NAMALWA (cell line): ENCODE measurements around the gene MR1.

ENCODE experiments used
- DNase-seq: peaks from one replicate; pipeline ENCODE4 v3.0.0-alpha.2; 2015; ENCODE audit warnings: low spot score

The MR1 gene

DNA sequence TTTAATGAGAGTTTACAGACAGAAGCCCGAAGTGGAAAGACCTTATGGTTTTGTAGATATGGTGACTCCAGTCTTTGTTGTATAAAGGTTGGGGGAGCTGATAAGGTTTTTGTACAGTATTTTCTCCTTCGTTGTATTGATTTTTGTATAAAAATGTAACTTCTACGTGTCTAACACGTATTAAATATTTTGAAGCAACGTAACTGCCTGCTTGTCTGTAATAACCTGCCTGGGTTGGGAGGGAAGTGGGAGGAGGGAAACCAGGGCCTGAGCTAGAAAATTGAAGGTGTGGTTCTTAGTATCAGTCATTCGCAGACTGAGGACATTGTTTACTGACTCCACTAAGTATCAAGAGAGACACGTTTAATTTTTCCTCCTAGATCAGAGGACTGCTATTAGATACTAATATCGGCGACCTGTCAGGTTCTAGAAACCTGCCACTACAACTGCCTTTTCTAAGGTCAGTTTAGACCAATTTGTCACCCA lies 56.9 kb downstream of the MR1 start:
- DNase-seq = no peak

DNA sequence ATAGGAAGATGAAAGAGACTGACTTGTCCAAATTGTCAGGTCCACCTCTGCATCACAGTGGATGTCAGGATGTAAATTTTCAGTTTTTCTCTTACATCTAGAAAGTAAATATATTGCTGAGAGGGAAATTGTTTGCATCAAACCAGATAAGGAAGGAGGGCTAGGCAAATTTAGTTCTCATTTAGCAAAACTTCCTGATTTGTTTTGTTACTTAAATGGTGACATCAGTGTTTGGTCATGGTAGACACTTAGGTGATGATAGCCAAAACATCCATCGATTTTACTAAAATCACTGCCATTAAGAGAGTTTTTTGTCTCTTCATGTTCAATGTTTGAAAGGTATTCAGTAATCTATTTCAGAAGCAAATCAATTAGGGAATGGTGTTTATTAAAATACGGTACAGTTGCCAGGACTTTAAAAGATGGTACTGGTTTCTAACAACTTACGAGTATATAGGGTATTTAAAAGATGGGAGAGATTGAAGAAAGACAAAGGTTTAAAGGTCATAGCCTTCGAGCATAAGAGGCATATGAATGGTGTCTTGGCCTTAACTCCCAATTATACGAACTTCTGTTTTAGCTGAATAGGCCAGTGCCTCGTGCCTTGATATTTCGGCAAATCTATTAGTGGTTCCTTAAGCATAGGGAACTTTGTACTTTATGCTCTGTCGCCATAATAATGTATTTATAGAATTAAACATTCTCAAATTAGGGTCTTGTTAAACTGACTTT lies 57.7 kb downstream of the MR1 start:
- peak; percentile 24 for DNase-seq

DNA sequence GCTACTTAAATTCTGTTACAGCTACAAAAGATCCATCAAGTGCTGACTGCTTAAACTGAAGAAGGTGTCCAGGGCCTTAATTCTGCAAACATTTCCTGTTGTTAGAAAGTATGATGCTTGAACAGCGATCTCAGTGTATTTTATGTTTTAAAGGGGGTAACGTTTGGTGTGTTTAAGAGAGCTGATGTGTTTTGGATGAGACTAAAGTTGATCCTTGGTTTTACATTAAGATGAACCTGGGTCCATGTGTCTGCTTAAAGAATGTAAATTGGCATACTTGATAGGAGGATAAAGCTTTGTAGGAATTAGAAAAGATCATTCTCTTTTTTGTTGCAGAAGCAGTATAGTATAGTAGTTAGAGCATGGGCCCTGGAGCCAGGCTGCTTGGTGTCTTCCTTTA lies 58.3 kb downstream of the MR1 start:
- no peak for DNase-seq

DNA sequence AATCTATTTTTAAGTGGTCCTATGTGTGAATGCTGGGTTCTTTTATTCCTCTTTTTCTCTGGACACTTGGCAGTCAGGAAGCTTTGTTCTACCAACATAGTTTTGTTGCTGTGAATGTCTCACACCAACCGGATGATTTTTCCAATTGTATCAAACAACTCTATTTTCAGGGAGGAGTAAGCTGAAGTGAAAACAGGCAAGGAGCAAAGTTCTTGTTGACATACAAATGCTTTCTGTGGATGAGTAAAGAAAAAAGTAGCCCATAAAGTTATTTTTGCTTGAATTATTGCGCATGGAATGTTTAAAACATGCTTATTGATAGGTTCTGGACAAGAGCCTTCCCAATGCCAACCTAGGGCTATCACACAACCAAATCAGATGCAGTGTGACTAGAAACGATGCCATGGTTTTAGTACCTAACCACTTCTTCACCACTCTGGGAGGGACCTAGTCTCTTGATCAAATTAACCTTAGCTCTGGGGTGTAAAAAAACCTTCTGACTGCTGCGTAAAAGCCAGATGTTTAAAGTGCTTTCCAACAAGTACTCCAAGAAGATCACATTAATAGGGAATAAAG lies 59.2 kb downstream of the MR1 start:
- DNase-seq = no peak

DNA sequence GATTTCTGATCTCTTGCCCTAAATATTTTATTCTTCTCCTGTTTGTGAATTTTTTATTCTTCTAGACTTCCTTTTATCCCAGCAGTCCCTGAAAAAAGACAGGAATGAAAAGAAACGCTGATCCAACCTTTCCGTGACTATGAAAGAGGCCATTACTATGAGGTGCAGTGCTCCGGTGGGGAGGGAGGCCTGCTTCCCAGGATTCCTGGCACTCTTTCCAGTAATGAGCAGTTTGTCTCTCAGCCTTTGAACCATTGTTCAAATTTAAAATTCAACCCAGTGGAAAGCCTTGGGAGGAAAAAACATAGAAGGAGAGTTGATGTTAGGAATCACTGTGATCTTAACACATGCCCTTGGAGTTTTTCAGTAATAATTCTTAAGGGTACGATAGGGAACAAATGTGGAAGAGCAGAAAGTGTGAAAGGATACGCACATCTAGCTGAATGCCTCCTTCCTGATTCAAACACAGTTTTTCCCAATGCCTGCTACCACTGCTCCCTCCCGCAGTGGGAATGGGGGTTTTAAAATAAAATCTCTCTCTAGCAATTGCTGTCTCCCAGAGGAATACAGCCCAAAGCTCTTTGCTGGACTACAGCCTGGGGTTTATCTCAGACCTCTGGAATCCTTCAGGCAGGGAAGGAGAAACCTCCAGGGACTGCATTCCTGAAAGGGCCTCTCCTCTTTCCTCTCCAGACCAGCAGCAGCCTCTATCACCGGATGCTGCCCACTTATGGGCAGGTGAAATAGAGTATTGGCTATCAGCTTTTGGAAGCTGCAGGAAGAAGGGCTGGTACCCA lies 60.8 kb downstream of the MR1 start:
- DNase-seq = no peak

DNA sequence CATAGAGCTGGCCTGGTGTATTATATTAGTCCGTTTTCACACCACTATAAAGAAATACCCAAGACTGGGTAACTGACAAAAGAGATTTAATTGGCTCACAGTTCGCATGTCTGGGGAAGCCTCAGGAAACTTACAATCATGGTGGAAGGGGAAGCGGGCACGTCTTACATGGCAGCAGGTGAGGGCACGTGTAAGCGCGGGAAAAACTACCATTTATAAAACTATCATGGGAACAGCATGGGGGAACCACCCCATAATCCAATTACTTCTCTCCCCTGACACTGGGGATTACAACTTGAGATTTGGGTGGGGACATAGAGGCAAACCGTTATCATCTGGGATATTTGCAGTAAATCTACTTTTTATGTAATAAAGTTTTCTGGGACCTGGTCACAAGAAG lies 61.5 kb downstream of the MR1 start:
- DNase-seq = no peak

DNA sequence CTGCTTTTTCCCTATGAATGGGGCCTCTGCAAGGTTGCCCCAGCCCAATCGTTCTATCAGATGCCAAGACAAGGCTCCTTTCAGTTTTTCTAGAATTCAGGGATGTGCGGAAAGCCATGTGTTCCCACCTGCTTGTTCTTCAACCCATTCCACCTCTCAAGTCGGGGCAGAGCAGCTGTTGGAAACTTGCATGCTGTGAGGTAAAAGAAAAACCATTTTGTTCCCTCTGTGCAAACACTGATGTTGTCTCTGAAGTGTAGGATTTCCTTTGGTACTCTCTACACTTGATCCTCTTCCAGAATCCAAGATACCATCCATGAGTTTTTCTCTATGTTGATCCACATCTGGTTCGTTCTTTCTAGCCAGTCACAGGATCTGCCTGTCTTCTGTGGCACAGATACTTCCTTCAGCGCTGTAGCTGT lies 62.0 kb downstream of the MR1 start:
- DNase-seq = no peak

DNA sequence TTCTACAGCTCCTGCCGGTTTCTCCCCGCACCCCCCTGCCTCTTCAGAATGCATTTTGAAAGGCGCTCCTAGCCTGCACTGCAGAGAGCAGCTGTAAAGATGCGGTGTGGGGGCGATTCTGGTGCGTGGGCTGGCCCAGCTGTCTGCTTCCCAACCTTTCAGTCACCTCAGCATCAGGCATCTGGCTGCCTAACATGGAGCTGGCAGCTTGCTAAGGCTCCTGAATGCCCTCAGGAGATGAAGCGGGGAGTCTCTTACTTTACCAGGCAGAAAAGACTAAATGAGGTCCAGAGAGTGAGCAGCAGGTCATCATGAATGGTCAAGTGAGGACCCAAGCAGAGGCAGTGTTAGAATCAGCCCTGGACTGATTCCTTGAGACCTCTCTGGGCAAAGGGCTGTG lies 63.5 kb downstream of the MR1 start:
- DNase-seq = no peak

DNA sequence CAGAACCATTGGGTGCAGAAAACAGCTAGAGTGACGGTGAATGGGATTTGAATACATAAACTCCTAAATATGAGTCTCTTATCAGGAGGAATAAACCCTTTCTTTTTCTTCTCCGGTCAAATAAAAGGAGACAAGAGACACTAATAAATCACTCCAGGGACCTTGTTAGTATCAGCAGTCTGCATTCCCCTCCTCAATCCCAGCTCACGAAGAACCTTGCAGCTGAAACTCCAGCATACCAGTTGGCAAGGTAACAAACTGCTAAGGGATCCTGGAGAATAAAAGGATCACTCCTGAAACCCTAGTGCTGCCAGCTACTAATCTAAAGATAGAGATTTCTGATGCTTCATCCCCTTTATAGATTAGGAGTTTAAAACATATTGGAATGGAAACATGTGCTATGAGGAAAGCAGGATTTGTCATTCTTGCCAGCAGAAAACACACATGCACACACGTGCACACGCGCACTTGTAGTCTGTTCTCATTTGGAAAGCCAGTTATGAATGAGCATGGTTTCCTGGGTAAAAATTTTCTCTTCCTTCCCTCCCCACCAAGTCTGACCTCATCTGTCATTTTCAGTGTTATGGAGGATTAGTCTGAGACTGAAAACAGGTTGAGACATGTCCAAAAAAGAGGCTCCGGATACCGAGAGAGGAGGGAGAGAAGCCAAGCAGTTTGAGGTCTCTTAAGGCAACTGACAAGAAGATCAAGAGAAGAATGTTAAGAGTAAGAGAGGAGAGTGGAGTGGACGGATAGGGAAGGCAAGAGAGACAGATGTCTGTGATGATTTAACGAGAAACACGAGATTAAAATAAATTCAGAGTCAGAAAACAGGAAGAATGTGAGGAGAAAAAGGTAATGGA lies 65.6 kb downstream of the MR1 start:
- no peak for DNase-seq

DNA sequence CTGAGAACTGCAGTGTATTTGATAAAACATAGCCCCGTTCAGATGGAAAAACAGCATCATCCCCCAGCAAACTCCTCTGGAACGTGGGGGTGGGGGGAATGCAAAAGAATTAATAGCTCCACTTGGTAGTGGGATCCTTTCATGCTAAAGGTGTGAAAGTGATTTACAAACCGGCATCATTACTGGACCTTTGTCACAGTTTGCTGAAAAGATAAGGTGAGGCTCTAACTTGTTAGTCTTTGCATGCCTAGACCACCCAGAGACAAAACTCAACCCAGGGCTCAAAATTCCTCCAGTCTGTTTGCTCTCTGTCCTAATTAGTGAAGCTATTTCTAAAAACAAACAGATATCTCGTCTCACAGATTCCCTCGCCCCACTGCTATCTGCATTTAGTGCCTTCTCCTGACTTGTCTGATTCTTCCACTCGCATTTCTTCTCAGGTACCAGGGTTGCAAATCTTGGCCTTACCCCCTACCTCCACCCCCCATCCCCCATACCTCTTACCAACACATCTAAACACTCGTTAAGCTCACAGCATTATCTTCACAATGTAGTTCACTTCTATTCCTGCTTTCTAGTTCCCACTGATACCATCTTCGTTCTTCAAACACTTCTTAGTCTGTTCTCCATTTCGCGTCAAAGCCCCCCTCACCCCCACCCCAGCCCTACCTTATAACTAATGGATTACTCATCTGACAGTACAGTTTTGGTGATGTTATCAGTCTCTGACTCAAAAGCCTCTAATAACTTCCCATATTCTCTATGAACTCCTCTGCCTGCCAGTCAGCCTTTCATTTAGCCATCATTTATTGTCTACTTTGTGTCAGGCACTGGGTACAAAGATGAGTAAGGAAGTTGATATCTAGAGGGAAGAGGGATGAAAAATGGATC lies 66.5 kb downstream of the MR1 start:
- no peak for DNase-seq

DNA sequence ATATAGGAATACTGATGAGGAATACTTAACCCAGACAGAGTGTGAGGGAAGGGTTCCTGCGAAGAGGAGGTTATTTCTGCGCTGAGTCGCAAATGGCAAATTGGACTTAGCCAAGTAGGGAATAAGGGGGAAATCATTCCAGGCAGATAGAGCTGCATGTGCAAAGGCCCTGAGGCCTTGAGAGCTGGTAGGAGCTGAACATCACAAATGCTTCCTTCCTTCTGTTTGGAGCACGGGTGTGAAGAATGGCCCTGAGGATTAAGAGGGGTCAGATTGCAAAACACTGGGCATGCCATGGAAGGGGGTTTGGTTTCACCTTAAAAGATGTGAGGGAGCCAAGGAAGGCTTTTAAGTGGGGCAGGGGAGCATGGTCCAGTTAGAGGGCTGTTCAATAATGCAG lies 67.2 kb downstream of the MR1 start:
- no peak for DNase-seq

DNA sequence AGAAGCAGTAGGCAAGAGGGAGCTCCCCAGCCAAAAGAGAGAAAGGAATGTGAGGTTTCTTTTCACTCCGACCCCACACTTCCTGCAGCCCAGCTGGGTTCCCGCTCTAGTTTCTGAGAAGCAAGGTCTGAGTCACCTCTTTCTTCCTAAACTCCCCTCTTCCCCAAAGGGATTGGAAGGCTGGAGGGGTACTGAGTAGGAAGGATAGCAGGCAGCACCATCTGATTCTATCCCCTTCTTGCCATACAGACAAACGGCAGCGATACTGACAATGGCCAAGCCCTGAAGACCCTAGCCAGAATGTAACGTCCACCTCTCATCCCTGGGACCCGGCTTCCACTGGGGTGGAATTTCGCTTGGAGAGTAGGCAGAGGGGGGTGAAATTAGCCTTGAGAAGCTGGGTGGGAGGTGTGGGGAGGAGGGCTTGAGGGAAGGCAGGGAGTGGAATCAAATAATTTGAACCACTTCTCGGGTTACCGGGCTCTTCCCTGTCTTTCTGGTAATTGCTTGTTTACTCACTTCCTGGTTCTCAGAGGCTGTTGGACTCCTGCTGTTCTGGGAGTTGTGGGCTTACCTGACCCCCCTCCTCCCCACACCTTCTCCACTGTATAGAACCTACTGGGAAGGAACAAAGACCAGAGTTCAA lies 67.9 kb downstream of the MR1 start:
- no peak for DNase-seq

DNA sequence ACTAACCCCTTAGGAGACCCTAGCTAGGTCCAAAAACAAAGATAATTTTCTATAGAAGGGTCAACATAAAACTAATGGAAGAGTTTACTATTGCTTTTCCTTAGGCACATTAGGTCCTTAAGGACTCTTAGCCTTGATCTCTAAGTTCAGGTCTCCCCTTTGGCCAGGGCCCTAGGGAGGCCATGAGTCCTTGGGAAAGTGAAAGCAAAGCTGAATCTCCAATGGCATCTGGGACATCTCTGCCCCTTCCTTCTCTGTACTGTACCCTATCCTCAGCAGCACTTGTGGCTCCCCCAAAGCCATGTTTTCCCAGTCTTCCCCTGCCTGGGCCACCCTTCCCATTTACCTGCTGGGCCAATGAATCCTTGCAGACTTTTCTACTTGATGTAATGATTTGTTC lies 69.1 kb downstream of the MR1 start:
- no peak for DNase-seq

DNA sequence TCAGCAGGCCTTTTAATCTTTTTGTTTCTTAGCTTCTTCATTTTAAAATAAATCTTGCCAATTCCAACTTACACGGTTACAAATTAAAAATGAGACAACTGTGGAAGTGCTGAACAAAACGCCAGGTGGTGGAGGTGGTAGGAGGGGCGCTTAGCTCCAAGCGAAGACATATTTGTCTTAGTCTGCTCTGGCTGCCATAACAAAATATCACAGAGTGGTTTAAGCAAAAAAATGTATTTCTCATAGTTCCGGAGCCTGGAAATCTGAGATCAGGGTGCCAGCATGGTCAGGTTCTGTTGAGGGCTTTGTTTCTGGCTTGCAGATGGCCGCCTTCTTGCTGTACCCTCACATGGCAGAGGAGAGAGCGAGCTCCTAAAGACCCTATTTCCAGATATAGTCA lies 69.6 kb downstream of the MR1 start:
- DNase-seq = no peak

DNA sequence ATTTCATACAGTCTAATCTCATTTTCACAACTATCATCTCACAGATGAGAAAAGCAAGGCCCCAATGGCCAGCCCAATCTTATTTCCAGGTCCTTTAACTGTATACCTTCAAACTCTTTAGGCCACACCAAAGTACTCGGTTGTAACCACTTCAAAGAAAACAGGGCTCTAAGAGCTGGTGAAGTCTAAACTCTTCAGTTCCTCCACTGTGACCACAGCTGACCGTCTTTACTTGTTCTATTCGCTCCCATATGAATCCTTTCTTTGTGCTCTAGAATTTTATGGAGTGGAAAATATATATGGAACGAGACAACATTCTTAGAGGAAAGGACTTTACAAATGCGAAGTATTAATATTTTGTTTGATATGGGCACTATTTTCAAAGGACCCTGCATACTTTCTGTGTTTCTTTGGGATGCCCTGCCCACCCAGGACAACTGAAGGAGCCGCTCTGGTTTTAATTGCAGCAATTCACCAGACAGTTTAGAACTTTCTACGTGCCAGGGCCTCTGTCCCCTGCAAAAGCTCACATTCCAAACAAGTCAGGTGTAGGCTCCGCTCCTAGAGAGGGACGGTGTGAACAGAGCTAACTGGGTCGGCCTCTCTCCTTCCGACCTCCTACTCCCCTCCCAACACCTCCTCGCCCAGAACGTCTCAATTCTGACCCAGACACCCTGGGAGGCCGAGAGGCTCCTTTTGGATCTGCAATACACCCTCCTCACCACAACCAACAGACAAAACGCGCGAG lies 70.4 kb downstream of the MR1 start:
- no peak for DNase-seq

DNA sequence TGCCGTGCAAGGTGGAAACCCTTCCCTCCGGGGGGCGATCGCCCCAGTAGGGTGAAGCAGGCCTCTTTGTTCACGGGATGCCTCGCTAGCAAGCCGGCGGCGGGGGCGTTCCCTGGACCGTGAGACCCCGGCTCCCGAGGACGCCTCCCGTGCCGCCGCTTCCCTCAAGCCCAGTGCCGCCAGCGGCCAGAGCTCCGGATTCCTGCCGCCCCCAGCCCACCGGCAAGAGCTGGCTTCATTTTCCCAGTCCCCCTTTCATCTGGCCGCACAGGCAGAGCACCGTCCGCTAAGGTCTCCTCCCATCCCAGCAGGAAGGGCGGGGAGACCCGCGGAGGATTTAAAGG lies 71.0 kb downstream of the MR1 start:
- DNase-seq = peak; percentile 86

DNA sequence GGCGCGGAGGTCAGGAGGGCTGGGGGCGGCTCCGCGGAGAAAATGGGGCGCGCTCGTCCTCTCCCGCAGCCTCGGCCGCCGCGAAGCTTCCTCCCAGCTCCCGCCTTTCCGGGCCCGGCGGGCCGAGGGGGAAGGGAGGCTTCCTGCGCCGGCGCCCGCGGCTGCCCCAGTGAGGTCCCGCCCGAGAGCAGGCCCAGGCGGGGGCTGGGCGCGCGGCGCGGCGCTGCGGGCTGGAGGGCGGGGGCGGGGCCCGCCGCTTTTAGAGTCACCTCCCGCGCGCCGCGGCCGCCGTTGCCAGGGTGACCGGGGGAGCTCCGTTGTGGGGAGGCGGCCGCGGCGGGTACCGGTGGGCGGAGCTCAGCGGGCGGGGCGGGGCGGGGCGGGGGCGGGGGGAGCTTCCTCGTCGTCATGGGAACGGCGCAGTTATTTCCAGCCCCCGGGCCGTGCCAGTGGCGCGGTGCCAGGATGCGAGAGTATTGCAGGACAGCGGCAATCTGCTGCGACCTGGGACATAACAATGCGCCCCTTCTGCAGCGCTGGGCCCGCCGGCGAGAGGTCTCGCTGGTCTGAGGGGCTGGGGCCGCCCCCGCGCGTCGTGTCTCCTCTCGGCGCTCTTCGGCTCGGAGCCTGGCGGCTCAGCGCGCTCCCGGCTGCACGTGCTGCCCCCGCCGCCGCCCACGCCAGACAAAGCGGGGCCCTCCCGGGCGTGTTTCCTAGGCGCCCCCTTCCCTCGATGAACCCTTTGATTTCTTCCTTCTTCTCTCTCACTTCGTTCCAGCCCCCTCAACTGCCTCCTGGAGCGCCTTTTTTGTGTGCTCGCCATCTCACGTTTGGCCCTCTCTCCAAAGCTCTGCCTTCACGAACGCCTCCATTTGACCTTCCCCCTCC lies 71.6 kb downstream of the MR1 start:
- DNase-seq = peak; percentile 95

DNA sequence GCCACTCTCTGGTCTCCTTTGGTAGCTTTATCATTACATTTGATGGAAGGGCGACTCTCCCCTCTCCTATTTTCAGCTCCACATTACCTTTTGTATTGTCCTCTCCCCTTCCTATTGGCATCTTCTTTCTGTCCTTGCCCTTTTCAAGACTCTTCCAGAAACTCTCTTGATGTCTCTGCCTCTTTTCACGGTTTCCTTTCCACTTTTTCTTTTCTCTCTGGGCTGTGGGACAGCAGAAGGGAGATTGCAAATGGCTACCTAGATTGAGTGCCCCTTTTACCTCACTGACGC lies 72.2 kb downstream of the MR1 start:
- DNase-seq = no peak

DNA sequence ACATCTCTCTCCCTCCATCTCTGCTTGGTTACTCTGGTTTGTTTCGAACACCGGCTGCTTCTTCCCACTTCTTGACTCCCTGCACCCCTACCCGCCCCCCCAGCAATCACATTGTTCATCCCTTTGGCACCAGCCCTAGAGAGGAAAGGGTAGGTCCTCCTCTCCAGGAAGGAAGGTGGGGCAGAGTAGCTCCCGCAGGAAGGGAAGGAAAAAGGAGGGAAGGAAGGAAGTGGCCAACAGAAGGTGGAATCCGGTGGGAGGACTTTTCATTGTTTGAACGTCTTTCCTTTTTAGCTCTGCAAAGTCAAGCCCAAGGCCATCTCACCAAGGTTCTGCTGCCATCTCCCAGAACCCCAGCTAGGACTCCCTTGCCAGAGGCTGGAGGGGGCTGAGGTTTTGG lies 72.7 kb downstream of the MR1 start:
- DNase-seq = no peak
